GM18526 (cell line): ENCODE measurements around the gene INPP4A.

Source experiments
- POLR2A ChIP-seq: IDR thresholded peaks from 3 replicates; pipeline ENCODE4 v1.6.1; 2011; ENCODE audit not compliant: insufficient read length; ENCODE audit errors: extremely low read depth

The INPP4A gene

GRCh38 chr2:98444436-98445176 is at the start of gene INPP4A:
INPP4A (plus strand) TSS chr2:98444858; CDS start chr2:98520049, 75,191 bp downstream.
- TF ChIP-seq POLR2A: peak; percentile 50

- no peak for TF ChIP-seq POLR2A
Measured at GRCh38 chr2:98395977-98396376, 48.7 kb upstream of the INPP4A start.

- no peak for TF ChIP-seq POLR2A
Measured at GRCh38 chr2:98396745-98397355, 47.8 kb upstream of the INPP4A start.

- TF ChIP-seq POLR2A: no peak
Measured at GRCh38 chr2:98399140-98399539, 45.5 kb upstream of the INPP4A start.

- TF ChIP-seq POLR2A: no peak
Measured at GRCh38 chr2:98403878-98404277, 40.8 kb upstream of the INPP4A start.

GRCh38 chr2:98404556-98405250 is 40.0 kb upstream of the INPP4A start:
- TF ChIP-seq POLR2A: no peak

GRCh38 chr2:98405301-98405700 is 39.4 kb upstream of the INPP4A start:
- no peak for TF ChIP-seq POLR2A

- no peak for TF ChIP-seq POLR2A
Measured at GRCh38 chr2:98408155-98408554, 36.5 kb upstream of the INPP4A start.

- TF ChIP-seq POLR2A: no peak
Measured at GRCh38 chr2:98412751-98413458, 31.8 kb upstream of the INPP4A start.

GRCh38 chr2:98416383-98417159 is 28.1 kb upstream of the INPP4A start:
- TF ChIP-seq POLR2A: no peak

- no peak for TF ChIP-seq POLR2A
Measured at GRCh38 chr2:98419544-98419943, 25.1 kb upstream of the INPP4A start.

GRCh38 chr2:98419977-98420725 is 24.5 kb upstream of the INPP4A start:
- TF ChIP-seq POLR2A: no peak

- TF ChIP-seq POLR2A: no peak
Measured at GRCh38 chr2:98422449-98422848, 22.2 kb upstream of the INPP4A start.

GRCh38 chr2:98426771-98427170 is 17.9 kb upstream of the INPP4A start:
- no peak for TF ChIP-seq POLR2A
